Ovary (tissue), 9 donors: ENCODE results near the gene DOCK2. TPM values are rescaled to one million over a fixed set of nuclear protein-coding genes. Genes with fewer than 3 reads are reported as not detected.

Source experiments
- DNase-seq, 5 donors: peaks; one replicate each; pipeline ENCODE4 v3.0.0-alpha.2; 2019 to 2020
- H3K27ac ChIP-seq, 2 donors: fragments of 200-600 bp; one replicate each; pipeline versions ENCODE4 v1.5.1 to v1.8.0; 2019 to 2022
- H3K27me3 ChIP-seq: fragments of 200-600 bp; one replicate; pipeline ENCODE4 v1.8.0; 2022
- H3K36me3 ChIP-seq: fragments of 200-600 bp; sonication (generic); one replicate; pipeline ENCODE4 v1.5.1; 2019
- H3K4me1 ChIP-seq: one replicate; pipeline ENCODE4 v1.8.1; 2013; ENCODE audit warnings: mild to moderate bottlenecking, moderate library complexity; ENCODE audit not compliant: insufficient read depth
- H3K4me3 ChIP-seq: fragments of 200-600 bp; sonication (generic); one replicate; pipeline ENCODE4 v1.5.1; 2017
- H3K9me3 ChIP-seq, 2 donors: fragments of 200-600 bp in 1 of 2; sonication (generic) in 1 of 2; one replicate each; pipeline versions ENCODE4 v1.5.1 to v1.8.1; 2013 to 2019; ENCODE audit warnings: mild to moderate bottlenecking in 1 of 2, moderate library complexity in 1 of 2
- CTCF ChIP-seq, 3 donors: fragments of 450-650 bp in 2 of 3; fragments of 200-600 bp in 1 of 3; IDR thresholded peaks; one replicate each; pipeline versions ENCODE4 v1.5.1 to v1.8.0; 2016 to 2022; ENCODE audit warnings: antibody characterized with exemption in 3 of 3, mild to moderate bottlenecking in 1 of 3
- EP300 ChIP-seq: sonication (generic); formaldehyde crosslinking; IDR thresholded peaks from one replicate; pipeline ENCODE4 v1.6.1; 2017; ENCODE audit warnings: antibody characterized with exemption
- POLR2A ChIP-seq: fragments of 450-650 bp; IDR thresholded peaks from one replicate; pipeline ENCODE4 v1.6.1; 2017; ENCODE audit warnings: antibody characterized with exemption, mild to moderate bottlenecking, moderate library complexity
- WGBS, 3 donors: extraction: QIAGEN DNeasy Blood & Tissue Kit in 1 of 3; methylation state at CpG; one replicate each; pipeline versions ENCODE4 v1.1.5 to v1.1.7; 2013 to 2017; 5-methylcytosine and 5-hydroxymethylcytosine counted together
- intact Hi-C, 4 donors: fragments of 100-400 bp; cut with DNase I; formaldehyde crosslinking; loops; one replicate each; pipeline versions ENCODE4 v1.11.0 to v1.15.1; 2022 to 2023
- polyA plus RNA-seq, 2 donors: library from polyadenylated mRNA; stranded (reverse); fragments of 200-250 nt in 1 of 2; fragments of 350-450 nt in 1 of 2; fragmentation: Illumina TruSeq in 1 of 2; extraction: RNeasy Lipid Tissue Mini Kit (QIAGEN cat#74804) in 1 of 2; gene quantifications; one replicate each; pipeline ENCODE4 v1.2.3, GENCODE V29; 2013 to 2014
- total RNA-seq, 7 donors: library from RNA; depleted of rRNA in 2 of 7; stranded (reverse); fragments of >200 nt in 2 of 7; fragmentation: NEBNext Ultra II Directional in 3 of 7; extraction: Animal tissue kit (Norgen Biotek cat#: 25700) in 3 of 7; gene quantifications; one replicate each; pipeline versions ENCODE4 v1.1.0 to v1.2.4, GENCODE V29; 2016 to 2023
- donor health status: DM: no; HTN: no; CAD: no; lungs with moderate emphysema.
- donor health status: DM: no; HTN: no; CAD: no.
- donor health status: Bipolar disorder and iron deficiency.
- donor health status: DM: yes; HTN: yes; CAD: no.
- donor health status: DM: no; HTN: no; CAD: no.
- donor health status: DM: yes; HTN: yes; CAD: no.

Gene DOCK2
- total and polyA plus RNA-seq, 9 donors = 1.3 to 10.2 (median 5.4) TPM

GRCh38 chr5:169712428-169712827, 75.4 kb downstream of the DOCK2 start:
- Histone ChIP-seq H3K36me3 (no peaks in the 10 kb centered on the region), H3K4me1 (no peaks in the 10 kb centered on the region), H3K4me3 (no peak overlapping the region), H3K27ac (no peak overlapping the region), H3K27me3 (no peaks in the 10 kb centered on the region), H3K9me3 (no peaks in the 10 kb centered on the region)
- TF ChIP-seq CTCF (IDR thresholded peaks at IDR 0.05) (no peak), POLR2A (no peak), EP300 (no peak)
- intact Hi-C loops = no loop called here
- DNase-seq = no peak

DNA sequence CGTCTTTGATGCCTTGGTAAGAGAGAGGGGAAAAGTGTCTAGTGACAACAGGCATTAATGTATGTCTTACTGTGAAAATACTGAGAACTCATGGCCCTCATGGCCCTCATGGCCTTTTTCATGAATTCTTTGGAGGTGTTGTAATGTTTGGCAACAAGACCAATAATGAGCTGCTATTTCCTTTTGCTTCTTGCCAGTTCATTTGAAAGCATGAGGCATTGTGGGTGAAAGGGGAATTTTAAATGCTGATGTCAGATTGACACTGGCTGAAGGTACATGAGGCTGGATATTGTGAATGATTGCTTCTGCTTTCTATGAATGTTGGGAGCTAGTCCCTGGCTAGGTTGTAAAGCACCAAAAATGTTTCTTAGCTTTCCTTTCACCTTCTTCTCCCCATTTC, 79.2 kb downstream of the DOCK2 start:
- H3K4me3 ChIP-seq = no peak overlapping the region
- 72 to 82% (median 79%) methylated on average over 1 of the region's 1 CpG for WGBS, 3 donors
- no peaks in the 10 kb centered on the region for H3K4me1 ChIP-seq
- intact Hi-C loops = no loop called here
- no peak overlapping the region for H3K27ac ChIP-seq
- H3K9me3 ChIP-seq = no peaks in the 10 kb centered on the region
- no peaks in the 10 kb centered on the region for H3K36me3 ChIP-seq
- no peaks in the 10 kb centered on the region for H3K27me3 ChIP-seq
- no peak for DNase-seq
- no peak for TF ChIP-seq EP300
- no peak for TF ChIP-seq POLR2A
- TF ChIP-seq CTCF (IDR thresholded peaks at IDR 0.05) = no peak

- Histone ChIP-seq H3K9me3 (no peaks in the 10 kb centered on the region), H3K27me3 (no peaks in the 10 kb centered on the region), H3K27ac (no peak overlapping the region), H3K4me3 (no peak overlapping the region), H3K4me1 (no peaks in the 10 kb centered on the region), H3K36me3 (no peaks in the 10 kb centered on the region)
- intact Hi-C loops = no loop called here
- no peak for DNase-seq
- WGBS, 3 donors = 57 to 62% (median 60%) methylated on average over 3 of the region's 3 CpGs
- TF ChIP-seq EP300 (no peak), CTCF (IDR thresholded peaks at IDR 0.05) (no peak), POLR2A (no peak)
Measured at GRCh38 chr5:169717288-169717687, 80.2 kb downstream of the DOCK2 start.

- Histone ChIP-seq H3K4me3 (no peak overlapping the region), H3K36me3 (no peaks in the 10 kb centered on the region), H3K9me3 (no peaks in the 10 kb centered on the region), H3K27ac (no peak overlapping the region), H3K4me1 (no peaks in the 10 kb centered on the region), H3K27me3 (no peaks in the 10 kb centered on the region)
- WGBS, 3 donors = 77 to 84% (median 82%) methylated on average over 7 of the region's 7 CpGs
- intact Hi-C loops = no loop called here
- TF ChIP-seq EP300 (no peak), CTCF (IDR thresholded peaks at IDR 0.05) (no peak), POLR2A (no peak)
- no peak for DNase-seq
Measured at GRCh38 chr5:169719360-169720314, 82.6 kb downstream of the DOCK2 start.
